Stimulated activated CD4-positive, alpha-beta T cell treated with anti-CD3 and anti-CD28 coated beads, Interleukin-12 subunit alpha, Interleukin-12 subunit beta, amount 100 ng/mL, for 24 hours (primary cell): ENCODE measurements around the gene CHST6.
"Not testable (repeated sequence)": the region's sequence is repeated elsewhere in the genome, so short reads cannot be mapped to it uniquely, and the experiment has no call there.

Source experiments
- DNase-seq, 2 experiments: peaks; one replicate each; pipeline ENCODE4 v3.0.0-alpha.2; 2020; ENCODE audit warnings: low read depth in 2 of 2

CHST6 gene

DNA sequence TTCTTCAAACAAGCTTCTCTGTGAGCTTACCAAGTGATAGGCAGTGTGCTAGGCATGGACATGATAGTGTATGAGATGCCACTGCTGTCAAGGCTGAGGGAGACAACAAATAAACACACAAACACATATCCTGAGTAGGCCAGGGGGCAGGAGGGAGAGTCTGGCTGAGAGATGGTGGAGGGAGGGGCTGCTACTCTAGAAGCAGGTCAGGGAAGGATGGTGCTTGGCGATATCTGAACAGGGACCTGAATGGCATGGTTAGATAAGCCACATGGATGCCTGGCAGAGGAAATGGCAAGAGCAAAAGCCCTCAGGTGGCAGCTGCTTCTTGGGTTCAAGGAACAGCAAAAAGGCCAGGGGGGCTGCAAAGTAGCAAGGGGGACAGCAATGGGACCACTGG lies 8.6 kb upstream of the CHST6 start:
- no peak for DNase-seq

DNA sequence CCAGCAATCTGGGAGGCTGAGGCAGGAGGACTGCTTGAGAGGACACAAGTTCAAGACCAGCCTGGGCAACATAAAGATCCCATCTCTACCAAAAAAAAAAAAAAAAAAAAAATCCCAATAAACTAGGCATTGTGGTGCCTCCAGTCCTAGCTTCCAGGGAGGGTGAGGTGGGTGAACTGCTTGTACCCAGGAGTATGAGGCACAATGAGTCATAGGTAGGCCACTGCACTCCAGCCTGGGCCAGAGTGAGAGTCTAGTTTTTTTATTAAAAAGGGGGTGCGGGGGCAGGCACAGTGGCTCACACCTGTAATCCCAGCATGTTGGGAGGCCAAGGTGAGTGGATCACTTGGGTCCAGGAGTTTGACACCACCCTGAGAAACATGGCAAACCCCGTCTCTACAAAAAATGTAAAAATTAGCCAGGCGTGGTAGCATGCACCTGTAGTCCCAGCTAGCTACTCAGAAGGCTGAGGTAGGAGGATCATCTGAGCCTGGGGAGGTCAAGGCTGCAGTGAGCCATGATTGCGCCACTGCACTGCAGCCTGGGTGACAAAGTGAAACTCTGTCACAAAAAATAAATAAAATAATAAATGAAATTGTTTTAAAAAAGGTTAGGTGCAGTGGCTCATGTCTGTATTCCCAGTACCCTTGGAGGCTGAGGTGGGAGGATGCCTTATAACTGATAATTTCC lies 7.8 kb upstream of the CHST6 start:
- DNase-seq, result no peak

DNA sequence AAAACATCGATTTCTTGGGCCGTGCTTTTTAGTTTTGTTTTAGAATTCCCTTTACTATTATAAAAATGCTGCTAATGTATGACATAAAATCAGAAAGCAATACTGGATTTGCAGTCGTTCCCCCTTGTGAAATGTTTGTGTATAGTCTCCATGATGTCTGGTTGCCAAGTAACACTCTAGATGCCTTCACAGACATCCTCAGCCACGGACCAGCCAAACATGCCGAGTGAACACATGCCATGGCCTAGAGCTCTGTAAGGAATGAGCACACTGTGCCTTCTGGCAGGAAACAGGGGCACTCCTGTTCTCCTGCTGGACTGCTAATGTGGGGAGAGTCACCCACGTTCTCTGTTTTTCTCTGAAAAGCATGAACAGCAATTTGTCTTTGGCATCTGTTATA lies 6.6 kb upstream of the CHST6 start:
- not testable (repeated sequence) for DNase-seq

DNA sequence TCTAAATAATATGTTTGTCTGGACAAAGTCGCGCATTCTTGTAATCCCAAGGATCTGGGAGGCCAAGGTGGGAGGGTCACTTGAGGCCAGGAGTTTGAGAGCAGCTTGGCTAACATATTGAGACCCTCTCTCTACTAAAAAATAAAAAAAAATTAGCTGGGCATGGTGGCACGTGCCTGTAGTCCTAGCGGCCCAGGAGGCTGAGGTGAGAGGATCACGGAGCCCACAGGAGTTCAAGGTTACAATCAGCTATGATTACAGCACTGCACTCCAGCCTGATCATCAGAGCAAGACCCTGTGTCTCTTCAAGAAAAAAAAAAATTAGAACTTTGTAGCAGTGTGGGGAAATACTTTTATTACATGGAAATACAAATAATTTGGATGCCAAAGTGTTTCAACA lies 6.1 kb upstream of the CHST6 start:
- DNase-seq, result no peak

DNA sequence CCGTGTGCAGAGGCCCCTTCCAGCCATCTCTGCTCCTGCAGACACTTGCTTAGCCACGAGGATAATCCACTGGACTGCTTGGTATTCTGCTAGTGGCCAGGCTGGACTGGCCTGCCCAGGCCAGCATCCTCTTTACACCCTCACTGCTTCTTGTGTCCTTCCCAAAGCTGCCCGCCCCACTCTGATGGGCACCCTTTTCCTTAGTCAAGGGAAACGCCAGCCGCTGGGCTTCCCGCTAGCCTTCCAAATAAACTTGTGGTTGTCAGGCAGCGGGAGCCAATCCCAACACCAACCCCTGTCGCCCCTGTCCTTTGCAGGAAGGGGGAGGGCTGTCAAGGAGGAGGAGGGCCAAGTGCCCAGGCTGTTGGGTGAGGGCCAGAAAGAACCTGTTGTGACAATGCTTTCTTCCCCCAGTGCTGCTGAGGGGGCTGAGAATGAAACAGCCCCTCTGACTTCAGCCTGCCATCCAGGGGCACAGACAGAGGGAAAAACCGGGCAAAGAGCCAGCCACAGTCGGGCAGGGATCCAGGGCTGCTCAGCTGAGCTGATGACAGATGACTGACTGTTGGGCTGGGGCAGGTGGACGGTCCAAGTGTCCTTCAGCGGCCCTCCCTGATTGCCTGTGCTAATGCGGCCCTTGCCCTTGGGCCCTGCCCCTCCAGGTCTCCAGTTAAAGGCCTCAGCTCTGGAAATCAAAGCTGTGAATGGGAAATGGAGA lies 3.5 kb upstream of the CHST6 start:
- not testable (repeated sequence) for DNase-seq

DNA sequence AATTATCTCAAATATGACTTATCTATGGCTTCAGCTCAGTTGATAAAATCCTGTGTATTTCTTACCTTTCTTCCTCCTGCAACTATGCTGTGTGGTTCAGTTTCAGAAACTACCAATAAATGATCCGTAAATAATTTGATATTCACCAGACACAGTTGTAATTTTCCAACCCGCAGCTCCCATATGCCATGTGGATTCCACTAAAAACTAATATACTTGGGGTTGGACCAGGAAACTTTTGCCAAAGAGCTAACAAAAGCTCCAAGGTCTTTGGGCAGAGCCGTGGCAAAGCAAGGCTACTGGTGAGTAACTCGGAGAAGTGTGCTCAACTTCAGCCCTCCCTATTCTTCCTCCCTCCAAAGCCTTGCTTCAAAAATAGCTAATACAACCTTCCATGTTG lies 2.3 kb upstream of the CHST6 start:
- no peak for DNase-seq

DNA sequence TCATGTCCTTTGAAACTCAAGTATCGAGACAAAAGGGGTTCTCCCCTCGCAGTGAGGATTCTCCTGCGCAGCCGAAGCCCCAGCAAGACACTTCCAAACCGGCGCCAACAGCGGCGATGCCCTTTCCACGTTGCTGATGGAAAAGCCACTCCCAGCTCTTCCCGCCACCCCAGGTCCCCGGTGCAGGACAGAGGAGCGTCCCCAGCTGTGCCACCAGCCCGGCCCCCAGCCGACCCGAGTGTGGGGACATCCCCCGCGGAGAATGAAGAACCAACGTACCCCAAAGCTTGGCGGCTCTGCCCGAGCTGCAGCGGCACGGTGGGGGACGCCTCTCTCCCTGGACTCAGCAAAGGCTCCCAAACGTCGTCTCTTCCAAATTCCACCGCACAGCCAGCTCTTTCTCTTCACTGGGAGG lies 573 bp downstream of the CHST6 start:
- no peak for DNase-seq

DNA sequence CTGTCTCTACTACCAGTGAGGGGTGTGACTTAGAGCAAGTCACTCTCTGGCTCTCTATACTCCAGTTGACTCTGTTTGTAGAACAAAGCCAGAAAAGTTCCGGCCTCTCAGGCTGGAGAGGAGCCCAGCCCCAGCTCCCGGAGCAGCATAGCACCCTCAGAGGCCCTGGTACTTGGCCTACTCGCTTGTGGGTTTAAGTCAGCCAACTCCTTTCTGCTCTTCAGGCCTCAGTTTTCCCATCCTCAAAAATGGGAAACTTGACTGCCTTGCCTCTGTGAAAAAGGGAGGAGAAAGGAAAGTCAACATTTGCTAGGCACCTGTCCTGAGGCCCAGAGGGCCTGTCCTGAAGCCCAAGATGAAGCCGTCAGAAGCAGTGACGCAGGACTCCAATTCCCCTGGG lies 1.1 kb downstream of the CHST6 start:
- DNase-seq, result no peak

DNA sequence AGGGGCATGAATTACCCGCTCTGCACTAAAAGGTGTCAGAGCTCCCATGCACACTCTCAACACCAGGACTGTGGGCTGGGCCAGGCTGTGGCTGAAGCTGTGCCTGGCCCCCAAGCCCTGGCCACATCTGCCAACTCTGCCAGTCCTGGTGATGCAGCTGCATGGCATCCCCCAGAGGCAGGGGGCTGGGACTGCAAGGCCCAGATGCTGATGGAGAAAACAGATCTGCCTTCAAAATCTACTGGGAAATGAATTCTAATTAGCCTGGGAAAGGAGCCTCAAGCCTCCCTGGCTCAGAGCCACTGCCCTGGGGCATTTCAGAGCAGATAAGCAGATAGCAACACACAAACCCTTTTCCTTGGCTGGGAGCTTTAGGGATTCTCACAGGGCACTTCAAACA lies 3.4 kb downstream of the CHST6 start:
- no peak for DNase-seq

DNA sequence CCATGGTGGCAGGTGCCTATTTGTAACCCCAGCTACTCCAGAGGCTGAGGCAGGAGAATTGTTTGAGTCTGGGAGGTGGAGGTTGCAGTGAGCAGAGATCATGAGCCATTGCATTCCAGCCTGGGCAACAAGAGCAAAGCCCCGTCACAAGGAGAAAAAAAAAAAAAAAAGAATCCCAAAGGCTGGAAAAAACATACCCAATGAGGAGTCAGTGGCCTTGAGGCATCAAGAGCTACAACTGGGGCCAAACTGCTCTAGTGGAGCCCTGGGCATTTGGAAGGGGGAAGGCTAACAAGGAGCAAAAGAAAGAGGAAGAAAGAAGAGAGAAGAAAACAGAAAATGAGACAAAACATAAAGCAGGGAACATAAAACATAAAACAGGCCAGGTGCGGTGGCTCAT lies 6.9 kb downstream of the CHST6 start:
- no peak for DNase-seq

DNA sequence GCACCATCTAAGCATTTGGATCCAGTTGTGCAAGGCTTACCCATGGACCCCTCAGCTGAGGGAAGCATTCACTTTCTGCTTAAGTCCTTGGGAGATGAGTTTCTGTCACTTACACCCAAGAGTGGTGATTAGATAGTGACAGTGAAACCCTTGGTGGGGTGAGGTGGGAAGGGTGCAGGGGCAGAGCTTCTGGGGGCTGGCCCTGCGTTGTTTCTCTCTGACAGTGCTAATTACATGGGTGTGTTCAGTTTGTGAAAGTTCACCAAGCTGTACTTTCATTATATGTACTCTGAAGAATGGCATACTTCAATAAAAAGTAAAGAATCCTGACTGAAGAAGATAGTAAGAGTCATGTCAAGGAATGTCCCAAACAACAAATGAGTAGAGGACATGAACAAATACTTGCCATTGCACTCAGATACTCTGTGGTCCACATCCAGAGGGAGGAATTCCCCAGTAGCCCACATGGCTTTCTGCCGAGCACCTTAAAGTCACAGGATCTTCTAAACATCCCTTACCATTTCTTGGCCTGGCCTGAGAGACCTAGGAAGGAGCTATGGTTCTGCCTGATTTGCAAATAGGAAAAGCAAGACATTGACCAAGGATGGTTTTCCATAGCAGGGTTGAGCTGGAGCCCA lies 8.4 kb downstream of the CHST6 start:
- no peak for DNase-seq

DNA sequence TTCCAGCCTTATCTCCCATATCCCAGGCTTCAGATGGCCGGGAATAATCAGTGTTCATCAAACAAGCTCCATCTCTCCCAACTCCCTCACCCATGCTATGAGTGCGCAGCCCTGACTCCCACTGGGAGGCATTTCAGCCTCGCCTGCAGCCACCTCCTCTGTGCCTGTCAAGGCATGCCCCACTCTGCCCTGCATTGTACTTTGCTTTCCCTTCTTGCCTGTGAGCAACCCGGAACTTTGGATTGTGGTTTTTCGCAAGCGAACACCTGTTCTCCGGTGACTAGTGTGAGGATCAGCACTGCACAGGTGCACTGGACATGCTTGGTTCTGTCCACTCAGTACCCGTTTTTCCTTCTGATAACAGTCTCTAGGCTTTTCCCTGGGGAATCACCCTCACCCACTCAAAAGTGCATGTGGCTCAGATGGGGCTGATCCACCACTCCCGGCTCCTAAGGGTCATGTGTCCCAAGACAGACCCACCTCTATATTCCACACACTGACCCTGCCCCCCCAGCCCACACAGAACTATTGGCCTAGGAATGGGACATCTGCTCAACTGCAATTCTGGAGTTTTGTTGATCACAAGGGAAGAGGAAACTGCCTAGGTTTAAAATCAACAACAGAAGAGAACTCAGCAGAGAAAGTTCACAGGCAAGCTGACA lies 9.1 kb downstream of the CHST6 start:
- DNase-seq, result no peak

DNA sequence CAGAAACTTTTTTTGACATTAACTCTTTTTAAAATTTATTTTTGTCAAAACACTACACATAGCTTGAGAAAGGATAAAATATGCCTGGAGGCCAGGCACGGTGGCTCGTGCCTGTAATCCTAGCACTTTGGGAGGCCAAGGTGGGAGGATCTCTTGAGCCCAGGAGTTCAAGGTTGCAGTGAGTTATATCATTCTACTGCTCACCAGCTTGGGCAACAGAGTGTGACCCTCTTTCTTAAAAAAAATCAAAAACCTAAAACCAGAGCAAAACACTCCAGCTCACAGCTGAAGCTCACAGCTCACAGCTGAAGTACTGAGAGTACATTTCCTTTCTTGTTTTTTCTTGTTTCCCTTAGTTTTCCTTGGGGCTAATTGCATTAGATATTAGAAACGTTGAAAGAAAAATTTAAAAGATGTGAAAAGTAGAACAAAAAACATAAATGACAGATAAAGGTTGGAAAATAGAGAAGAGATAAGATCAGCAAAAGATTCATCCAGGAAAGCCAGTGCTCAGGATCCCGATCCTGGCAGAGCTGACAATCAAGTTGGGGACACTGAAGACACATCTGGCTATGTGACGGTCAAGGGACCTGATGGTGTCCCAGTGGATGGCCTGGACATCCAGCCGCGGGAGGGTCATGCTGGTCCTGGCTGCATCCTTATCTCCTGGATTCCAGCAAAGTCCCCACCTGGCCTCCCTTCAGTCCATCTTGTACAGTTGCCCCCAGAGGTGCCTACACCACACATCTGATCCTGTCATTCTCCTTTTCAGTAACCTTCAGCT lies 9.8 kb downstream of the CHST6 start:
- DNase-seq, result no peak

DNA sequence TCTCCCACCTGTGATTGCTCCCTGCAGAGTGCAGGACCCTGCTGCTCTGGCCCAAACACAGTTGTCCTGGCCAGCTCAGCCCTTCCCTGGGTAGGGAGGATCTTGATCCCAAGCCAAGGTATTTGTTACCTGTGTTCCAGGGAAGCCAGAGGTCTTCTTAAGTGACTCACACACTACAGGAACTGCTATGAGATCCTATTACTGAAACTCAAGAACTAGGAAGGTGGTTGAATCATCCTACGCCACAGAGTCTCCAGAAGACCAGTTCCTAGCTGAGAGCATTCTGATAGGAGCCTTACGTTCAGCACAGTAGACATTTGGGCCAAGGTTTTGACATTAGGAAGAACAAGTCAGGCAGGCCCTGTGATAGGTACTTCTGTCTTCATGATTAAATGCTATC lies 12.0 kb downstream of the CHST6 start:
- DNase-seq, result no peak

DNA sequence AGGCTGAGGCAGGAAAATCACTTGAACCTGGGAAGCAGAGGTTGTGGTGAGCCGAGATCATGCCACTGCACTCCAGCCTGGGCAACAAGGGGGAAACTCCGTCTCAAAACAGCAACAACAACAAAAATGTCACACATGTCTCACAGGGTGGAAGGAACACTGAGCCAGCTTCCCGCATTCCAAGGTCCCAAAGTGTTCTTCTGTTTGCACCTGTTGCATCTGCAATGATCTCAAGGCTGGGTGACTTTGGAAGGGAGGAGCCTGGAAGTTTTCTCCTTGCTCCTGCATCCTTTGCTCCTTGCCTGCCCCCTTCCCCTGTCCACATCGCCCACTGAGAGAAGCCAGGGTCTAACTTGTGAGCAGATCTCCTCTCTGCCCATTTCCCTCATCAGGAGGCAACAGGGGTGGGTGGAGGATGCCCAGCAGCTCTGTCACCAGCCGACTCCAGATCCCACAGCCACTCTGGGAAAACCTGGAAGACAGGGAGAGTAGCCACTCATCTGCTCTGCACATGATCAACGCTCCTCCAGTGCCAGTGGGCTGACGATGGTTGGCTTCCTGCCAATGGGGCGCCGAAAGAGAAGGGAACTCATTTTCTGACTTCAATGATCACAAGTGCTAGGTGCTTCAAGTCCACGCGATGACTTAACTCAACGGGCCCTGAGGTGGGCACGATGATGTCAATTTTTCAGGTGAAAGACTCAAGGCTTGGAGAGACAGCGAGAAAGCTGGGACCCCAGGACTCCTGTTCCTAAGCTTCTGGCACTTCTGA lies 12.6 kb downstream of the CHST6 start:
- DNase-seq, result no peak

DNA sequence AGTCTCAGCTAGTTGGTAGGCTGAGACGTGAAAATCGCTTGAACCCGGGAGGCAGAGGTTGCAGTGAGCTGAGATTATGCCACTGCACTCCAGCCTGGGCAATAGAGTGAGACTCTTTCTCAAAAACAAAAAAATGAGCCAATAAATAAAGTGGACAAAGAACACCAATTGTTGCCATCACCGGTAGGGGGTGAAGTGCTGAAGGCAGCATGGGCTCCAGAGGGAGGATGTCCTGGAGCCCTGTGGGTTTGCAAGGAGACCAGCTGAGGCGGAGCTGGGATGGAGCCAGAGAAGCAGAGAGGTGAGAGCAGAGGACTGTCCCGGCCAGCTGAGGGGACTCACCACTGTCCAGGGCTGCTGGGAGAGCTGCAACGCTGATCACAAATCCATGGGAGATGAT lies 13.8 kb downstream of the CHST6 start:
- DNase-seq, result no peak

DNA sequence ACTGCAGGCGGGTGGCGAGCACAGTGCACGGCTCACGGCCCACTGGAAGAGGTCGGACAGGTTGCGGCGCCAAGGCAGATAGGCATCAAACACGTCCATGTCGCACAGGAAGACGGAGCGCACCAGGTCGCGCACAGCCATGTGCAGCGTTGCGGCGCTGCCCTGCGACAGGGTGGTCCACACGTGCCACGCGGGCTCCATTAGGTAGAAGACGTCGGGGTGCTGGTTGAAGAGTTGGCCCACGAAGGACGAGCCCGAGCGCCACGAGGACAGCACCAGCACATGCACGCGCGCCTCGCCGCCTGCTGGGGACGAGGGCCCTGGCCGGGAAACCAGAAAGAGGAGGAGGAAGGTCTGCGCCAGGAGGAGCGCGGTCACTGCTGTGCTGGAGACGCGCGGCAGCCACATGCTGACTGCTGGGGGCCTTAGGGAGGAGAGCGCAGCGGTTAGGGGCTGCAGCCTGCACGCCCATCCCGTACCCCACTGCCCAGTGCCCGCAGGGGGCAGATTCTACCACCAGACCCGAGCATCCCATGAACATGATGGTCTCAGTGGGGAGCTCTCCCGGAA lies 15.7 kb downstream of the CHST6 start:
- no peak for DNase-seq

DNA sequence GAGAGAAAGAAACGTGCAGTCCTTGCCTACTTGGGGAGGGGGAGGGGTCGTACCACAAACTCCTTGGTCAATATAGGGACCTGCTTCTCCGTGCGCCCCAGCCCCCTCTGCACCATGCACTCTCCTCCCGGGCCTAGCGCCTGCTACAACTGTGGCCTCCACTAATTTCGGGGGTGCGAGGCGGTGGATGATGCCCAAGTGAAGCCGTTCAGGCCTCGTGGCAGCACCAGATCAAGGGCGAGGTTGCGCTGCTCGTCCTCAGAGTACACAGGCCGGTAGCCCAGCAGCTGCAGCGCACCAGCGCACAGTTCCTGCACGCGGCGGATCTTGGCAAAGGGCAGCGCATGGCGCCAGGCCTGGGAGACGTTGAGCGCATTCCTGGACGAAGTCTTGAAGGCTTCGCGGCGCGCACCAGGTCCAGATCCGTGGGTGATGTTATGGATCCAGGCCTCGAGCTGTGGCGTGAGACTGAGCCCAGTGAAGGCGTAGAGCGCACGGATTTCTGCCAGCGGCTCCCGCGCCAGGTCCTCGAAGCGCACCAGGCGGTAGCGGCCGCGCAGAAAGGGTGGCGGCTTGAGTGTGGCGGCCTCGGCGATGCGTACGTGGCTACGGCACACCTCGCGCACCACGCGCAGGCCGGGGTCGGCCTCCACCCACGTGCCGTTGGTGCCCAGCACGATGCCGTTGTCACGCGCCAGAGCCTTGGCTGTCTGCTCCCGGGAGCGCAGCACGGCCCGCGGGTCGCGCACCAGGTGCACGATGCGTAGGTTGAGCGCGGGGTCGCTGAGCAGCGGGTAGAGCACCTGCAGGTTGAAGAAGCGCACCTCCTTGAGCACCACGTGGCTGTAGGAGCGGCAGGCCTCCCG lies 16.5 kb downstream of the CHST6 start:
- no peak for DNase-seq

DNA sequence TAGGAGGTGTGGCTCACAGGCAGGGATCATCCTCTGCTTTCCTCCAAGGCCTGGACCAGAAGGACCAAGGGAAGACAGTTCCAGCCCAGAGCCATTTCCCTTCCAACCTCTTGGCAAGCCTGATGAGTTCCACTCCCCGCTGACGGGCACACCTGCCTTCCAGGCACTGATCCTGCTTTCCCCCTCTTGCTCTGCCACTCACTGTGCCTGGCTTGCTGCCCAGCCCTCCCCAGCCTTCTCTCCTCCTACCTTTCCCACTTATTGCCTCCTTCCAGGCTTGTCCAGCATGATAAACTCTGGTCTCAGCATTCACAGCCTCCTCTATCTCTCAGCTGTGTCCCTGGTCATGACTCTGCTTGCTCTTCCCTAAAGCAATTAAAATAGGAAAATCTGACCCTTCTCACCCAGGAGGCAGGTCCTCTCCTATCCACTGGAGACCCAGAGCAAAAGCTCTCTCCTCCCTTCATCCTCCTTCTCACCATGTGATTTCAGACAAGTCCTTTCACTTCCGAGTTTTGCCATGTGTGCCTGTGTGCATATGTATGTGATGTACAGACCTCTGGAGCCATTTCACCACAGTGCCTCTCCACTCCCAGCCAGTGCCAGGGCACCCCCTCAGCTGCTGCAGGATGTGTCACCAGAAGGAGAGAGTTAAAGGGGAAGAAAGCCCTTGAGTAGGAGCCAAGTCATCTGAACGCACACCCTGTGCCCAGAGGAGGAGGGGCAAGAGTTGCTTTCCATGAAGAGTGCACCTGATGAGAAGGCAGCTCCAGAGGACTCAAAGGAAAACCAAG lies 17.4 kb downstream of the CHST6 start:
- DNase-seq, result no peak
